Gastroesophageal sphincter (tissue), 3 donors: ENCODE data around the gene CETN3.

Source experiments
- CTCF ChIP-seq, 4 experiments: fragments of 200-600 bp in 2 of 4; fragments of 450-650 bp in 2 of 4; sonication (generic) in 1 of 4; IDR thresholded peaks; one replicate each; pipeline ENCODE4 v1.5.1; 2017 to 2019; ENCODE audit warnings: antibody characterized with exemption in 4 of 4, mild to moderate bottlenecking in 2 of 4, moderate library complexity in 2 of 4
- EP300 ChIP-seq: sonication (generic); formaldehyde crosslinking; IDR thresholded peaks from one replicate; pipeline ENCODE4 v1.6.1; 2017; ENCODE audit warnings: antibody characterized with exemption, mild to moderate bottlenecking

DNA sequence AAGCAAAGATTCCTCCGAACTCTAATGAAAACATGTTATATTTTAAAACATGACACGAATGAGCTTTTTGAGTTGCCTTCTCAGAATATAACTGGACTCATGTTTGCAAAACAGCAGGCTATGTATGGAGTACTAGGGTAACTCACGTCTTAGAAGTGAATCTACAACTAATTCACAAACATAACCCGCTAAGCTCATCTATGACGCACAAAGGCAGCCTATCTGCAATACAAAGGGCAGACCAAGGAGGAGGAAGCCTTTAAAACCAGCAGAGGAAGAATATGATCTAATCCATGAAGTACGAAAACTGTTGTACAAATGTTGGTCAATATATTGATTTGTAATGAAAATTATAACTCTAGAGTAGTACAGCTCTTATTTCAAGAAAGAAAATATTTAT lies 67.0 kb downstream of the CETN3 start:
- no peak for TF ChIP-seq CTCF (IDR thresholded peaks at IDR 0.05)
- TF ChIP-seq EP300, result no peak
